Activated CD8-positive, alpha-beta T cell treated with anti-CD3 and anti-CD28 coated beads for 36 hours (primary cell): ENCODE data around the gene SURF2. TPM values are rescaled to one million over a fixed set of nuclear protein-coding genes. Genes with fewer than 3 reads are reported as not detected.

Source experiments
- ATAC-seq: fragments of 200-7000 bp; cut with Tn5 transposase; one replicate; pipeline ENCODE4 v1.10.0; 2021; ENCODE audit warnings: mild to moderate bottlenecking, moderate library complexity
- CTCF ChIA-PET: fragments of 350-600 bp; sonication (Branson Sonifier 250); formaldehyde crosslinking; loops from one replicate; lab custom pipeline; 2021; ENCODE audit warnings: antibody characterized with exemption; lab: Charles Lee
- POLR2A ChIA-PET: fragments of 350-600 bp; sonication (Branson Sonifier 250); formaldehyde crosslinking; loops from one replicate; lab custom pipeline; 2021; ENCODE audit warnings: antibody characterized with exemption; lab: Charles Lee
- DNase-seq: peaks from one replicate; pipeline ENCODE4 v3.0.0-alpha.2; 2020
- H3K27ac Mint-ChIP-seq: one replicate; pipeline ENCODE4 v1.8.0; 2021; ENCODE audit warnings: mild to moderate bottlenecking, mixed read lengths
- H3K27me3 Mint-ChIP-seq: one replicate; pipeline ENCODE4 v1.8.0; 2021; ENCODE audit warnings: mixed read lengths
- H3K36me3 Mint-ChIP-seq: one replicate; pipeline ENCODE4 v1.8.0; 2021; ENCODE audit warnings: low read depth, mixed read lengths
- H3K4me1 Mint-ChIP-seq: one replicate; pipeline ENCODE4 v1.8.0; 2021; ENCODE audit warnings: low read depth, mixed read lengths
- H3K4me3 Mint-ChIP-seq: one replicate; pipeline ENCODE4 v1.8.0; 2021; ENCODE audit warnings: mild to moderate bottlenecking, moderate library complexity, mixed read lengths
- H3K9me3 Mint-ChIP-seq: one replicate; pipeline ENCODE4 v1.8.0; 2021; ENCODE audit warnings: mixed read lengths
- intact Hi-C: fragments of 100-400 bp; cut with micrococcal nuclease; formaldehyde crosslinking; loops from one replicate; pipeline ENCODE4 v1.10.0; 2022
- total RNA-seq, 2 experiments: library from RNA; stranded (reverse); gene quantifications; one replicate each; pipeline ENCODE4 v1.2.3, GENCODE V29; 2021
- TF ChIP-seq, protein P1 (sequence below): fragments of 200-600 bp; IDR thresholded peaks from one replicate; pipeline ENCODE4 v1.8.0; 2022; ENCODE audit warnings: antibody characterized with exemption, mild to moderate bottlenecking

The SURF2 gene
- total RNA-seq, 2 experiments from 2014 or later, result 14.6 to 21.5 TPM

DNA sequence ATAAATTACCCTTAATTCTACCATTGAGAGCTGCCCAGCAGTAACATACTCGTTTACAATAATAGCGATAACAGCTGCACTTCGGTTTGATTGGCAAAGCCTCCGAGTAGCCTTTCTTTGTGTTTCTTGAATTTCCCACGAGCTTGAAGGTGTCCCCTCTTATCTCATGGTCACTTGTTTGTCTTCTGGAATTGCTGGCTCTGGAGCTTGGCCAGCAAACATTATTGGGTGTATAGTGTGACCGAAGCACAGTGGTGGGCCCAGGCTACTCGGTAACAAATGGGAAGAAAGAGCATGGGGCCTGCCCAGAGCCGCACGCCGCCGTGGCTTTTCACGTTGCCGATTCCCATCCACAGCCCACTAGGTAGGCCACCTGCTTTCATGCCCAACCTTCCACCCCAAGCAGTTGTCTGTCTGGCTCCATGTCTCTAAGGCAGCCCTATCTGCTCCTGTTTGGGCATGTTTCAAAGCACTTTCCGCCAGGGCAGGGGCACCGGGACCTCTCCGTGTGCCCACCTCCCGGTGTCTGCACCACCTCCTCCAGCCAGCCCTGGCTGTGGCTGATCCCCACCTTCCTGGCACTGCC, 28.5 kb downstream of the SURF2 start:
- DNase-seq (no peak), ATAC-seq (no peak)
- CTCF ChIA-PET, result no interaction called here
- intact Hi-C loops, result no loop called here
- H3K9me3 Mint-ChIP-seq, result no peaks in the 10 kb centered on the region
- H3K4me1 Mint-ChIP-seq, result no peaks in the 10 kb centered on the region
- no peaks in the 10 kb centered on the region for H3K36me3 Mint-ChIP-seq
- H3K27ac Mint-ChIP-seq, result no peak overlapping the region
- H3K27me3 Mint-ChIP-seq, result peaks cover 3% of the 10 kb centered on the region
- H3K4me3 Mint-ChIP-seq, result no peak overlapping the region
- TF ChIP-seq, protein P1, sequence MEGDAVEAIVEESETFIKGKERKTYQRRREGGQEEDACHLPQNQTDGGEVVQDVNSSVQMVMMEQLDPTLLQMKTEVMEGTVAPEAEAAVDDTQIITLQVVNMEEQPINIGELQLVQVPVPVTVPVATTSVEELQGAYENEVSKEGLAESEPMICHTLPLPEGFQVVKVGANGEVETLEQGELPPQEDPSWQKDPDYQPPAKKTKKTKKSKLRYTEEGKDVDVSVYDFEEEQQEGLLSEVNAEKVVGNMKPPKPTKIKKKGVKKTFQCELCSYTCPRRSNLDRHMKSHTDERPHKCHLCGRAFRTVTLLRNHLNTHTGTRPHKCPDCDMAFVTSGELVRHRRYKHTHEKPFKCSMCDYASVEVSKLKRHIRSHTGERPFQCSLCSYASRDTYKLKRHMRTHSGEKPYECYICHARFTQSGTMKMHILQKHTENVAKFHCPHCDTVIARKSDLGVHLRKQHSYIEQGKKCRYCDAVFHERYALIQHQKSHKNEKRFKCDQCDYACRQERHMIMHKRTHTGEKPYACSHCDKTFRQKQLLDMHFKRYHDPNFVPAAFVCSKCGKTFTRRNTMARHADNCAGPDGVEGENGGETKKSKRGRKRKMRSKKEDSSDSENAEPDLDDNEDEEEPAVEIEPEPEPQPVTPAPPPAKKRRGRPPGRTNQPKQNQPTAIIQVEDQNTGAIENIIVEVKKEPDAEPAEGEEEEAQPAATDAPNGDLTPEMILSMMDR, result no peak
- POLR2A ChIA-PET, result interaction anchor here (1.0 to 1.5 kb wide), 3 partner anchors 8 to 14 kb away, joined by 3 to 5 read pairs (median 4); partner anchors contain the start of gene STKLD1

DNA sequence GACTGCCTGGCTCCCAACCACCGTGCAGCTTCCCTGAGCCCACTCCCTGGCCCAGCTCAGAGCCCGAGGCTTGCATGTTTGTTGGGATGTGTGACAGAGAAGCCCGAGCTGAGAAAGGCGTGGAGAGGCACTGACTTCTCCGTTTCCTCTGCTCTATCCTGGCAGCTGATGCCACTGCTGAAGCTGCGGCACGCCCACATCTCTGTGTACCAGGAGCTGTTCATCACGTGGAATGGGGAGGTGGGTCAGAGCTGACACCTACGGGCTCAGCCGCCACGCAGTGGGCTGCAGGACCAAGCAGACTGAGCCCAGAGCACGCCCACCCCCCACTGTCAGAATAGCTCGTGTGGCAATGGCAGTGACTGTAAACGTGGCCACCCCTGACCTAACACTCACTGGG, 29.1 kb downstream of the SURF2 start:
- Mint-ChIP-seq H3K27ac (no peak overlapping the region), H3K27me3 (peaks cover 3% of the 10 kb centered on the region), H3K4me1 (no peaks in the 10 kb centered on the region), H3K4me3 (no peak overlapping the region), H3K36me3 (no peaks in the 10 kb centered on the region), H3K9me3 (no peaks in the 10 kb centered on the region)
- ATAC-seq (no peak), DNase-seq (no peak)
- intact Hi-C loops, result no loop called here
- TF ChIP-seq, protein P1, result no peak
- ChIA-PET CTCF (no interaction called here), POLR2A (interaction anchor here (1.0 to 1.5 kb wide), 3 partner anchors 9 to 15 kb away, joined by 3 to 5 read pairs (median 4); partner anchors contain the start of gene STKLD1)

DNA sequence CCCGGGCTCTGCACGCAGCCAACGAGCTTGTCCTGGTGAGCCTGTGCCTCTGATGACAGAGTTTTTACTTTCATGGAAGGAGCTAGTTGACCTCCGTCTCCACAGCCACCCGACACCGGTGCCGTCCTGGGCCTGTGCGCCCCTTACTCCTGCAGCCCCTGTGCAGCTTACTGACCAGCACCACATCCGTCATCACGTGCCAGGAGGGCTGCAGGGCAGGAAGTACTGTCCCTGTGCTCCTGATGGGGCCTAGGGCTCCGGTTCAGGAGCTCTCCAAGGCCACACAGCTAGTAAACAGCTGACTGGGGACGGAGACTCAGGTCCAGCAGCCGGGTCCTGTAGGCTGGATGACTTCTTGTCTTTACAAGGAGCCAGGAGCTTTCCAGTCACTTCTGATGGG, 30.0 kb downstream of the SURF2 start:
- no peak overlapping the region for H3K27ac Mint-ChIP-seq
- no peak overlapping the region for H3K4me3 Mint-ChIP-seq
- CTCF ChIA-PET, result no interaction called here
- no peaks in the 10 kb centered on the region for H3K9me3 Mint-ChIP-seq
- ATAC-seq (no peak), DNase-seq (no peak)
- TF ChIP-seq, protein P1, result no peak
- peaks cover 3% of the 10 kb centered on the region for H3K27me3 Mint-ChIP-seq
- H3K36me3 Mint-ChIP-seq, result no peaks in the 10 kb centered on the region
- intact Hi-C loops, result no loop called here
- H3K4me1 Mint-ChIP-seq, result no peaks in the 10 kb centered on the region
- POLR2A ChIA-PET, result interaction anchor here (0.7 to 1.5 kb wide), 3 partner anchors 8 to 12 kb away, joined by 3 read pairs; no protein-coding TSS in a partner anchor

DNA sequence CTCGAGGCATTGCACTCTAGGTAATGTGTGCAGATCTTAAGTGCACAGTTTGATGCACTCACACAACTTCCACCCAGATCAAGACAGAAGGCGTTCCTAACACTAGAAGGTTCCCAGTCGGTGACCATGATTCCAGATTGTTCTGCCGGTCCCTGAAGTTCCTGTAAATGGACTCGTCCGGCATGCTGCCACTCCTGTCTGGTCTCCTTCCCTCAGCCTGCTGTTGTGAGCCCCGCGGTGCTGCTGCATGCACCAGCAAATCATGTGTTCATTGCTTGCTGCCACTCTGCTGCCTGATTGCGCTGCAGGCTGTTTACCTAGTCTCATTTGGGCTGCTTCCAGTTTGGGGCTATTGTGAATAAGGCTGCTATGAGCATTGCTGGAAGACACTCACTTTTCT, 31.3 kb downstream of the SURF2 start:
- ChIA-PET CTCF (interaction anchor here (1.7 kb wide), 1 partner anchor 365 kb away, joined by 4 read pairs; no protein-coding TSS in a partner anchor), POLR2A (no interaction called here)
- TF ChIP-seq, protein P1, result no peak
- Mint-ChIP-seq H3K9me3 (no peaks in the 10 kb centered on the region), H3K36me3 (no peaks in the 10 kb centered on the region), H3K27me3 (peaks cover 3% of the 10 kb centered on the region), H3K4me1 (no peaks in the 10 kb centered on the region), H3K27ac (no peak overlapping the region), H3K4me3 (no peak overlapping the region)
- ATAC-seq (no peak), DNase-seq (no peak)
- intact Hi-C loops, result no loop called here

DNA sequence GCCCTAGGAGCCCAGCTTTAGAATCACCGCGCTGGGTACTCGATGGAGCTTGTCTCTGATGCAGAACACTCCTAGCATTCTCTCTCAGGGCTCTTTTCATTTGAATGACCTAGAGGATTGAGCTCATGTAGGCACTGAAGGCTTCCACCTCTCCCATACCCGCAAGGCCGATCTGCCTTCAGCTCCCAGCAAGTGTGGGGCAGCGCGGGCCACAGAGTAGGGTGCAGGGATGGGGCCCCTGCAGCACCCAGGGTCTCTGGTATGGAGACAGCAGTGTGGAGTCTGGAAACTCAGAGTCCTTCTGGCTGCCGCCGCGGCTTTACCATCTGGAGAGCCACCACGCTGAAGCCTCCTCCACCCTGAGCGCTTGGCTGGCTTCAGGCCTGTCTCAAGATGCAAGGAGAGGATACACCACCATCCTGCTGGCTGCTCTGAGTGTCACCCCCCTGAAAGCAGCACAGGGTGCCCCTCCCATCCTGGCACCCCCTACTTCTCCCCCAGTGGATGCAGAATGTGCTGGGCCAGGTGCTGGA, 32.7 kb downstream of the SURF2 start:
- TF ChIP-seq, protein P1, result no peak
- Mint-ChIP-seq H3K27me3 (peaks cover 3% of the 10 kb centered on the region), H3K36me3 (no peaks in the 10 kb centered on the region), H3K4me3 (no peak overlapping the region), H3K27ac (no peak overlapping the region), H3K9me3 (no peaks in the 10 kb centered on the region), H3K4me1 (no peaks in the 10 kb centered on the region)
- intact Hi-C loops, result no loop called here
- CTCF ChIA-PET, result interaction anchor here (1.7 kb wide), 1 partner anchor 367 kb away, joined by 4 read pairs; no protein-coding TSS in a partner anchor
- POLR2A ChIA-PET, result interaction anchor here (1.0 to 1.2 kb wide), 2 partner anchors 13 to 14 kb away, joined by 3 read pairs; no protein-coding TSS in a partner anchor
- DNase-seq (no peak), ATAC-seq (no peak)
